ENCODE data around the gene ADAMTSL1.
A peak's percentile ranks its signal among the peaks of the same experiment; 100 is the strongest.

ADAMTSL1 gene

GRCh38 chr9:18821788-18822187 is 347.8 kb downstream of the ADAMTSL1 start:
- TF ChIP-seq CTCF (IDR thresholded peaks at IDR 0.05; ENCODE audit: insufficient read depth, low read depth, low read length, missing control alignments): no peak
- H3K4me3 ChIP-seq (ENCODE audit: low read length): no peak overlapping the region
- DNase-seq (ENCODE audit: low read depth): peak; percentile 35

- TF ChIP-seq CTCF (IDR thresholded peaks at IDR 0.05; ENCODE audit: insufficient read depth, low read depth, low read length, missing control alignments): no peak
- no peak overlapping the region for H3K4me3 ChIP-seq (ENCODE audit: low read length)
- no peak for DNase-seq (ENCODE audit: low read depth)
Measured at GRCh38 chr9:18822850-18823249, 348.9 kb downstream of the ADAMTSL1 start.

- DNase-seq (ENCODE audit: low read depth): peak; percentile 20
- H3K4me3 ChIP-seq (ENCODE audit: low read length): no peak overlapping the region
- TF ChIP-seq CTCF (IDR thresholded peaks at IDR 0.05; ENCODE audit: insufficient read depth, low read depth, low read length, missing control alignments): peak; percentile 48
Measured at GRCh38 chr9:18824095-18824666, 350.2 kb downstream of the ADAMTSL1 start.

- no peak for TF ChIP-seq CTCF (IDR thresholded peaks at IDR 0.05; ENCODE audit: insufficient read depth, low read depth, low read length, missing control alignments)
- H3K4me3 ChIP-seq (ENCODE audit: low read length): no peak overlapping the region
- DNase-seq (ENCODE audit: low read depth): no peak
Measured at GRCh38 chr9:18825656-18826170, 351.8 kb downstream of the ADAMTSL1 start.

- TF ChIP-seq CTCF (IDR thresholded peaks at IDR 0.05; ENCODE audit: insufficient read depth, low read depth, low read length, missing control alignments): no peak
- DNase-seq (ENCODE audit: low read depth): no peak
- H3K4me3 ChIP-seq (ENCODE audit: low read length): no peak overlapping the region
Measured at GRCh38 chr9:18826248-18826647, 352.3 kb downstream of the ADAMTSL1 start.

GRCh38 chr9:18829066-18829465 is 355.1 kb downstream of the ADAMTSL1 start:
- no peak for DNase-seq (ENCODE audit: low read depth)
- TF ChIP-seq CTCF (IDR thresholded peaks at IDR 0.05; ENCODE audit: insufficient read depth, low read depth, low read length, missing control alignments): no peak
- H3K4me3 ChIP-seq (ENCODE audit: low read length): no peak overlapping the region

- H3K4me3 ChIP-seq (ENCODE audit: low read length): no peak overlapping the region
- no peak for DNase-seq (ENCODE audit: low read depth)
- TF ChIP-seq CTCF (IDR thresholded peaks at IDR 0.05; ENCODE audit: insufficient read depth, low read depth, low read length, missing control alignments): no peak
Measured at GRCh38 chr9:18829873-18830272, 355.9 kb downstream of the ADAMTSL1 start.
